HepG2 (cell line): ENCODE measurements around the gene GRHPR. TPM values are rescaled to one million over a fixed set of nuclear protein-coding genes. Genes with fewer than 3 reads are reported as not detected.
A peak's percentile ranks its signal among the peaks of the same experiment; 100 is the strongest.

Experiments used
- ARNTL ChIP-seq: sonication (generic); formaldehyde crosslinking; IDR thresholded peaks from 2 replicates; pipeline ENCODE4 v1.4.0; 2020; ENCODE audit warnings: mild to moderate bottlenecking, missing genetic modification reagents
- FOSL2 ChIP-seq: sonication (generic); formaldehyde crosslinking; IDR thresholded peaks from 2 replicates; pipeline ENCODE4 v1.4.0; 2020; ENCODE audit warnings: missing genetic modification reagents
- HOXA3 ChIP-seq: sonication (generic); formaldehyde crosslinking; IDR thresholded peaks from 2 replicates; pipeline ENCODE4 v1.5.0; 2020; ENCODE audit warnings: missing genetic modification reagents
- MED1 ChIP-seq: sonication (generic); formaldehyde crosslinking; IDR thresholded peaks from 2 replicates; pipeline ENCODE4 v1.4.0; 2020; ENCODE audit warnings: missing genetic modification reagents
- NPAS2 ChIP-seq: sonication (generic); formaldehyde crosslinking; IDR thresholded peaks from 2 replicates; pipeline ENCODE4 v1.8.0; 2022; ENCODE audit warnings: mild to moderate bottlenecking, missing genetic modification reagents, borderline replicate concordance
- RAD21 ChIP-seq: fragments of 450-650 bp; formaldehyde crosslinking; IDR thresholded peaks from 2 replicates; pipeline ENCODE4 v1.5.0; 2020; ENCODE audit warnings: mild to moderate bottlenecking
- ZFP90 ChIP-seq: sonication (generic); formaldehyde crosslinking; IDR thresholded peaks from 2 replicates; pipeline ENCODE4 v1.8.0; 2022; ENCODE audit warnings: missing genetic modification reagents, mild to moderate bottlenecking, inconsistent platforms, borderline replicate concordance
- ZMYM4 ChIP-seq: sonication (generic); formaldehyde crosslinking; IDR thresholded peaks from 2 replicates; pipeline ENCODE4 v1.8.1; 2023; ENCODE audit warnings: mild to moderate bottlenecking, missing genetic modification reagents
- ZNF333 ChIP-seq: sonication (generic); formaldehyde crosslinking; IDR thresholded peaks from 2 replicates; pipeline ENCODE4 v1.4.0; 2020; ENCODE audit warnings: mild to moderate bottlenecking, missing genetic modification reagents, borderline replicate concordance
- ZNF678 ChIP-seq: sonication (generic); formaldehyde crosslinking; IDR thresholded peaks from 2 replicates; pipeline ENCODE4 v1.4.0; 2020; ENCODE audit warnings: mild to moderate bottlenecking, missing genetic modification reagents
- ZNF841 ChIP-seq: sonication (generic); formaldehyde crosslinking; IDR thresholded peaks from 2 replicates; pipeline ENCODE4 v1.8.1; 2023; ENCODE audit warnings: missing genetic modification reagents, borderline replicate concordance
- polyA plus RNA-seq, 8 experiments: library from polyadenylated mRNA; depleted of rRNA in 3 of 8; stranded (reverse) in 7 of 8; unstranded in 1 of 8; fragments of >200 nt; fragmentation: Illumina TruSeq in 4 of 8; extraction: Trizol in 4 of 8; gene quantifications; 2 replicates each; pipeline versions ENCODE4 v1.2.1 to v1.2.3, GENCODE V29; 2011 to 2016; ENCODE audit warnings: low read depth in 4 of 8, missing spikeins in 1 of 8, mixed read lengths in 1 of 8; ENCODE audit not compliant: insufficient read depth in 1 of 8
- total RNA-seq, 5 experiments: library from RNA; depleted of rRNA; stranded (reverse); fragments of >200 nt; fragmentation: Illumina TruSeq; extraction: Trizol; gene quantifications; 2 replicates each; pipeline ENCODE4 v1.2.3, GENCODE V29; 2016; ENCODE audit warnings: low read depth in 1 of 5
- TF ChIP-seq, protein P1 (sequence below): IDR thresholded peaks from 2 replicates; pipeline ENCODE4 v1.6.1; 2016; ENCODE audit warnings: missing compliant biosample characterization, missing genetic modification reagents, borderline replicate concordance
- TF ChIP-seq, protein P2 (sequence below): IDR thresholded peaks from 2 replicates; pipeline ENCODE4 v1.6.1; 2016; ENCODE audit warnings: missing compliant biosample characterization, missing genetic modification reagents, borderline replicate concordance
- TF ChIP-seq, protein P3 (sequence below): sonication (generic); formaldehyde crosslinking; IDR thresholded peaks from 2 replicates; pipeline ENCODE4 v1.5.0; 2020; ENCODE audit warnings: mild to moderate bottlenecking, missing genetic modification reagents, moderate library complexity
- TF ChIP-seq, protein P4 (sequence below): sonication (generic); formaldehyde crosslinking; conservative IDR thresholded peaks from 2 replicates; pipeline ENCODE4 v1.4.0; 2020; ENCODE audit warnings: mild to moderate bottlenecking, missing genetic modification reagents, moderate library complexity
- TF ChIP-seq, protein P5 (sequence below): IDR thresholded peaks from 2 replicates; pipeline ENCODE4 v1.6.1; 2012; ENCODE audit warnings: inconsistent platforms
- TF ChIP-seq, protein P6 (sequence below): sonication (generic); formaldehyde crosslinking; IDR thresholded peaks from 2 replicates; pipeline ENCODE4 v1.5.1; 2020; ENCODE audit warnings: missing genetic modification reagents, mild to moderate bottlenecking, borderline replicate concordance

The GRHPR gene
- total and polyA plus RNA-seq, 2 of the 13 experiments (the other 11 are each of a cell fraction or from before 2014, with no cell fraction given) = 113 to 115 TPM

DNA sequence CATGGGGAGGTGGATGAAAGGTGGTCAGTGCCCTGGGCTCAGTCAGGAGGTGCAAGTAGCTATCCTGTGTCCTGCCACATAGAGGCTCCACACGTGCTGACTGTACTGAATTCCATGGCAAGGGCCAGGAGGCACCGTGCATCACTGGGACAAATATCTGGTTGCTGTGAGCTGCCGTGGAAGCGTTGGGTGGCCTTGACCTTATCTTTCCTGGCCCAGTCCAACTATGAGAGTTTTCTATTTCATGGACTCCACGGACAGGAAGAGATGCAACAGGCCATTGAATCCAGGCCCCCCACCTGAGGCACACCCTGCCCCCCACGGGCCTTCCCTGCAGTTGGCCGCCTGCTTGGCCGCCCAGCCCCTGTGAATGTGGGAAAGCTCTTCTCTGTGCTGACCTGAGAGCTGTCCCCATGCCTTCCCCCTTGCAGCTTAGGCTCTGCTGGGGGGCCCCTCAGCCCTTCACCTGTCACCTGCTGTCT, 1.7 kb downstream of the GRHPR start (continued):
- TF ChIP-seq, protein P1, sequence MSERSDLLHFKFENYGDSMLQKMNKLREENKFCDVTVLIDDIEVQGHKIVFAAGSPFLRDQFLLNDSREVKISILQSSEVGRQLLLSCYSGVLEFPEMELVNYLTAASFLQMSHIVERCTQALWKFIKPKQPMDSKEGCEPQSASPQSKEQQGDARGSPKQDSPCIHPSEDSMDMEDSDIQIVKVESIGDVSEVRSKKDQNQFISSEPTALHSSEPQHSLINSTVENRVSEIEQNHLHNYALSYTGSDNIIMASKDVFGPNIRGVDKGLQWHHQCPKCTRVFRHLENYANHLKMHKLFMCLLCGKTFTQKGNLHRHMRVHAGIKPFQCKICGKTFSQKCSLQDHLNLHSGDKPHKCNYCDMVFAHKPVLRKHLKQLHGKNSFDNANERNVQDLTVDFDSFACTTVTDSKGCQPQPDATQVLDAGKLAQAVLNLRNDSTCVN = 0 out of 2 replicates have a peak, but pooled peaks have one; percentile 25
- TF ChIP-seq, protein P2, sequence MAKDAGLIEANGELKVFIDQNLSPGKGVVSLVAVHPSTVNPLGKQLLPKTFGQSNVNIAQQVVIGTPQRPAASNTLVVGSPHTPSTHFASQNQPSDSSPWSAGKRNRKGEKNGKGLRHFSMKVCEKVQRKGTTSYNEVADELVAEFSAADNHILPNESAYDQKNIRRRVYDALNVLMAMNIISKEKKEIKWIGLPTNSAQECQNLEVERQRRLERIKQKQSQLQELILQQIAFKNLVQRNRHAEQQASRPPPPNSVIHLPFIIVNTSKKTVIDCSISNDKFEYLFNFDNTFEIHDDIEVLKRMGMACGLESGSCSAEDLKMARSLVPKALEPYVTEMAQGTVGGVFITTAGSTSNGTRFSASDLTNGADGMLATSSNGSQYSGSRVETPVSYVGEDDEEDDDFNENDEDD (CRISPR knock-in tag) = peak; percentile 23; the same call in 1 of the 2 replicates
- TF ChIP-seq, protein P3, sequence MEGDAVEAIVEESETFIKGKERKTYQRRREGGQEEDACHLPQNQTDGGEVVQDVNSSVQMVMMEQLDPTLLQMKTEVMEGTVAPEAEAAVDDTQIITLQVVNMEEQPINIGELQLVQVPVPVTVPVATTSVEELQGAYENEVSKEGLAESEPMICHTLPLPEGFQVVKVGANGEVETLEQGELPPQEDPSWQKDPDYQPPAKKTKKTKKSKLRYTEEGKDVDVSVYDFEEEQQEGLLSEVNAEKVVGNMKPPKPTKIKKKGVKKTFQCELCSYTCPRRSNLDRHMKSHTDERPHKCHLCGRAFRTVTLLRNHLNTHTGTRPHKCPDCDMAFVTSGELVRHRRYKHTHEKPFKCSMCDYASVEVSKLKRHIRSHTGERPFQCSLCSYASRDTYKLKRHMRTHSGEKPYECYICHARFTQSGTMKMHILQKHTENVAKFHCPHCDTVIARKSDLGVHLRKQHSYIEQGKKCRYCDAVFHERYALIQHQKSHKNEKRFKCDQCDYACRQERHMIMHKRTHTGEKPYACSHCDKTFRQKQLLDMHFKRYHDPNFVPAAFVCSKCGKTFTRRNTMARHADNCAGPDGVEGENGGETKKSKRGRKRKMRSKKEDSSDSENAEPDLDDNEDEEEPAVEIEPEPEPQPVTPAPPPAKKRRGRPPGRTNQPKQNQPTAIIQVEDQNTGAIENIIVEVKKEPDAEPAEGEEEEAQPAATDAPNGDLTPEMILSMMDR (CRISPR knock-in tag) = peak; percentile 45
- TF ChIP-seq RAD21 (CRISPR knock-in tag) (peak; percentile 38; the same call in 1 of the 2 replicates), FOSL2 (CRISPR knock-in tag) (0 out of 2 replicates have a peak, but pooled peaks have one; percentile 26), MED1 (CRISPR knock-in tag) (peak; percentile 34; the same call in 1 of the 2 replicates), ARNTL (CRISPR knock-in tag) (0 out of 2 replicates have a peak, but pooled peaks have one; percentile 17), ZFP90 (CRISPR knock-in tag) (no peak), ZNF333 (CRISPR knock-in tag) (no peak), NPAS2 (CRISPR knock-in tag) (no peak), ZNF841 (no peak), ZMYM4 (CRISPR knock-in tag) (0 out of 2 replicates have a peak, but pooled peaks have one; percentile 31), ZNF678 (CRISPR knock-in tag) (0 out of 2 replicates have a peak, but pooled peaks have one; percentile 35), HOXA3 (CRISPR knock-in tag) (peak; percentile 23; the same call in 1 of the 2 replicates)
- TF ChIP-seq, protein P4, sequence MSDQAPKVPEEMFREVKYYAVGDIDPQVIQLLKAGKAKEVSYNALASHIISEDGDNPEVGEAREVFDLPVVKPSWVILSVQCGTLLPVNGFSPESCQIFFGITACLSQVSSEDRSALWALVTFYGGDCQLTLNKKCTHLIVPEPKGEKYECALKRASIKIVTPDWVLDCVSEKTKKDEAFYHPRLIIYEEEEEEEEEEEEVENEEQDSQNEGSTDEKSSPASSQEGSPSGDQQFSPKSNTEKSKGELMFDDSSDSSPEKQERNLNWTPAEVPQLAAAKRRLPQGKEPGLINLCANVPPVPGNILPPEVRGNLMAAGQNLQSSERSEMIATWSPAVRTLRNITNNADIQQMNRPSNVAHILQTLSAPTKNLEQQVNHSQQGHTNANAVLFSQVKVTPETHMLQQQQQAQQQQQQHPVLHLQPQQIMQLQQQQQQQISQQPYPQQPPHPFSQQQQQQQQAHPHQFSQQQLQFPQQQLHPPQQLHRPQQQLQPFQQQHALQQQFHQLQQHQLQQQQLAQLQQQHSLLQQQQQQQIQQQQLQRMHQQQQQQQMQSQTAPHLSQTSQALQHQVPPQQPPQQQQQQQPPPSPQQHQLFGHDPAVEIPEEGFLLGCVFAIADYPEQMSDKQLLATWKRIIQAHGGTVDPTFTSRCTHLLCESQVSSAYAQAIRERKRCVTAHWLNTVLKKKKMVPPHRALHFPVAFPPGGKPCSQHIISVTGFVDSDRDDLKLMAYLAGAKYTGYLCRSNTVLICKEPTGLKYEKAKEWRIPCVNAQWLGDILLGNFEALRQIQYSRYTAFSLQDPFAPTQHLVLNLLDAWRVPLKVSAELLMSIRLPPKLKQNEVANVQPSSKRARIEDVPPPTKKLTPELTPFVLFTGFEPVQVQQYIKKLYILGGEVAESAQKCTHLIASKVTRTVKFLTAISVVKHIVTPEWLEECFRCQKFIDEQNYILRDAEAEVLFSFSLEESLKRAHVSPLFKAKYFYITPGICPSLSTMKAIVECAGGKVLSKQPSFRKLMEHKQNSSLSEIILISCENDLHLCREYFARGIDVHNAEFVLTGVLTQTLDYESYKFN = peak; percentile 30; the same call in 1 of the 2 replicates
- TF ChIP-seq, protein P5, sequence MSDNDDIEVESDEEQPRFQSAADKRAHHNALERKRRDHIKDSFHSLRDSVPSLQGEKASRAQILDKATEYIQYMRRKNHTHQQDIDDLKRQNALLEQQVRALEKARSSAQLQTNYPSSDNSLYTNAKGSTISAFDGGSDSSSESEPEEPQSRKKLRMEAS = peak; percentile 74
- TF ChIP-seq, protein P6, sequence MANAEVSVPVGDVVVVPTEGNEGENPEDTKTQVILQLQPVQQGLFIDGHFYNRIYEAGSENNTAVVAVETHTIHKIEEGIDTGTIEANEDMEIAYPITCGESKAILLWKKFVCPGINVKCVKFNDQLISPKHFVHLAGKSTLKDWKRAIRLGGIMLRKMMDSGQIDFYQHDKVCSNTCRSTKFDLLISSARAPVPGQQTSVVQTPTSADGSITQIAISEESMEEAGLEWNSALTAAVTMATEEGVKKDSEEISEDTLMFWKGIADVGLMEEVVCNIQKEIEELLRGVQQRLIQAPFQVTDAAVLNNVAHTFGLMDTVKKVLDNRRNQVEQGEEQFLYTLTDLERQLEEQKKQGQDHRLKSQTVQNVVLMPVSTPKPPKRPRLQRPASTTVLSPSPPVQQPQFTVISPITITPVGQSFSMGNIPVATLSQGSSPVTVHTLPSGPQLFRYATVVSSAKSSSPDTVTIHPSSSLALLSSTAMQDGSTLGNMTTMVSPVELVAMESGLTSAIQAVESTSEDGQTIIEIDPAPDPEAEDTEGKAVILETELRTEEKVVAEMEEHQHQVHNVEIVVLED (CRISPR knock-in tag) = peak; percentile 34; the same call in 1 of the 2 replicates
